Liver (tissue), 3 donors: ENCODE results near the gene ZFYVE27.

ENCODE experiments used
- ATF3 ChIP-seq: IDR thresholded peaks from 2 replicates; pipeline ENCODE4 v1.6.1; 2016; ENCODE audit warnings: antibody characterized with exemption
- CTCF ChIP-seq: fragments of 150-350 bp; IDR thresholded peaks from 2 replicates; pipeline ENCODE4 v1.5.1; 2017; ENCODE audit warnings: improper control_type of control experiment, low read depth, low read length; ENCODE audit not compliant: missing input control
- GABPA ChIP-seq, 2 donors: IDR thresholded peaks in 1 of 2; conservative IDR thresholded peaks in 1 of 2; 2 replicates each; pipeline ENCODE4 v1.6.1; 2016; ENCODE audit warnings: antibody characterized with exemption in 2 of 2, mild to moderate bottlenecking in 1 of 2, moderate library complexity in 1 of 2
- HNF4A ChIP-seq, 2 donors: conservative IDR thresholded peaks; 2 replicates each; pipeline ENCODE4 v1.6.1; 2016; ENCODE audit warnings: antibody characterized with exemption in 2 of 2, mild to moderate bottlenecking in 2 of 2
- JUND ChIP-seq, 2 donors: IDR thresholded peaks; 2 replicates each; pipeline ENCODE4 v1.6.1; 2016; ENCODE audit warnings: antibody characterized with exemption in 2 of 2
- MAX ChIP-seq: IDR thresholded peaks from 2 replicates; pipeline ENCODE4 v1.6.1; 2016; ENCODE audit warnings: antibody characterized with exemption
- RAD21 ChIP-seq, 2 donors: IDR thresholded peaks; 2 replicates each; pipeline ENCODE4 v1.6.1; 2016; ENCODE audit warnings: antibody characterized with exemption in 2 of 2, mild to moderate bottlenecking in 2 of 2
- RXRA ChIP-seq, 2 donors: IDR thresholded peaks; 2 replicates each; pipeline ENCODE4 v1.6.1; 2017 to 2018; ENCODE audit warnings: antibody characterized with exemption in 2 of 2, mild to moderate bottlenecking in 1 of 2
- TAF1 ChIP-seq: conservative IDR thresholded peaks from 2 replicates; pipeline ENCODE4 v1.6.1; 2016; ENCODE audit warnings: antibody characterized with exemption, mild to moderate bottlenecking
- YY1 ChIP-seq: IDR thresholded peaks from 2 replicates; pipeline ENCODE4 v1.6.1; 2016; ENCODE audit warnings: antibody characterized with exemption, mild to moderate bottlenecking
- ZBTB33 ChIP-seq: IDR thresholded peaks from 2 replicates; pipeline ENCODE4 v1.6.1; 2016; ENCODE audit warnings: antibody characterized with exemption
- donor health status: healthy.
- donor health status: healthy.

- TF ChIP-seq TAF1 (no peak), HNF4A (conservative IDR thresholded peaks at IDR 0.05) (peak; percentile 31 to 63), CTCF (no peak), ATF3 (no peak), RXRA (IDR thresholded peaks at IDR 0.05) (no peak), MAX (no peak), RAD21 (IDR thresholded peaks at IDR 0.05) (no peak), YY1 (no peak), ZBTB33 (no peak), GABPA (IDR thresholded peaks at IDR 0.05 in 1 of 2, conservative IDR thresholded peaks at IDR 0.05 in 1 of 2) (no peak), JUND (IDR thresholded peaks at IDR 0.05) (no peak)
Measured at GRCh38 chr10:97771913-97772823, 35.2 kb downstream of the ZFYVE27 start, which contains the start of gene SFRP5.
